ENCODE data around the gene GNAQ. TPM values are rescaled to one million over a fixed set of nuclear protein-coding genes. Genes with fewer than 3 reads are reported as not detected.

GNAQ gene
- total RNA-seq, 2 donors from 2014 or later = 15.8 to 22.1 TPM

DNA sequence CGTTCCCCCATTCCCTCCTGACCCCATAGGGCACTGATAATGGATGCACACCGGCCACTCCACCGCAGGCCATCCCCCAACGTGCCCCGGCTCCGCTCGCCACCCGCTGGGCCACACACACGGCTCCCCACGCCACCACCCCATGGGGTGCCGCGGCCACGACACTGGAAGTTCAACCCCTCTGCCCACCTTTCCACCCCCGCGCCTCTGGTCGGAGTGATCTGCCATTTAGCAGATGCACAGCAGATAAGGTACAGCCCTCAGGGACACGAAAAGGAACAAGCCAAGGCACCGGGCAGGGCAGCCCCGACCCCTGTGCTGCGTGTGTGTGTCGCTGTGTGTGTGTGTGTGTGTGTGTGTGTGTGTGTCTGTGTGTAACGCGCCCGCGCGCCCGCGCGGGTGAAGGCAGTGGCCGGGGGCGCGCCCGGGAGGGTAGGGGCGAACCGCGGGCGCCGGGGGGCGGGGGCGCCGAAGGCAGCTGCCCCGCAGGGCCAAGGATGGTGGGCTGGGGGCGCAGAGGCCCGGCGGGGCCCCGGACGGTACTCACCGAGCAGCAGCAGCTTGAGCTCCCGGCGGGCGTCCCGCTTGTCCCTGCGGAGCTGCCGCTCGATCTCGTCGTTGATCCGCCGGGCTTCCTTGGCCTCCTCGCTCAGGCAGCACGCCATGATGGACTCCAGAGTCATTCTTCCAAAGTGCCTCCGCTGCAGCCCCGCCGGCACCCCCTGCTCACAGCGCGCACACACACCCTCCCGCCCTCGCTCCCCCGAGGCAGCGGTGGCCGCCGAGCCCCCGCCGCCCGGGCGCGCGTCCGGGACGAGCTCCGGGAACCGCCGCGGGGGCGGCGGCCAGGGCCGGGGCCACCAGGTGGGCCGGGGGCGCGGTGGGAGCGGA, 813 bp downstream of the GNAQ start:
- intact Hi-C loops (cut with DNase I) = loop anchor here (10.0 kb wide), 1 partner anchor 56 kb away; no protein-coding TSS in a partner anchor
- H3K27ac ChIP-seq = peak overlapping the region; percentile 86 to 97 (median 96)
- ATAC-seq = peak; percentile 10

DNA sequence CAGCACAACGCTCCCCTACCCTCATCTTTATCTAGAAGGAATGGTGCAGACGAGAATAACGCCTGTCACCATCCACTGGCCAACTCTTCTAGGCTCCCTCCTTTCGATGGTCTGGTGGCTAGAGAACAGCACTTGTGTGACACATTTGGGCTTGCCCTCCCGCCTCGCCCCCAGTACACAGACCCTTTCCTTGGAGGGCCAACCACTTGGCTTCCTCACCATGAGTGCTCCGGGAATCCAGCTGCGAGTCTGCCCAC, 1.4 kb downstream of the GNAQ start:
- peak in 1 of 4 donors; percentile 26 for DNase-seq
- peak overlapping the region; percentile 20 to 39 for H3K4me3 ChIP-seq
- no peaks in the 10 kb centered on the region for H3K36me3 ChIP-seq (replicated peaks in 1 of 2; ENCODE audit: insufficient read depth in 1 of 2, low read depth in 2 of 2)
- peaks cover 40% of the 10 kb centered on the region for H3K4me1 ChIP-seq
- TF ChIP-seq POLR2A (IDR thresholded peaks at IDR 0.05) = no peak
- TF ChIP-seq, protein P1, sequence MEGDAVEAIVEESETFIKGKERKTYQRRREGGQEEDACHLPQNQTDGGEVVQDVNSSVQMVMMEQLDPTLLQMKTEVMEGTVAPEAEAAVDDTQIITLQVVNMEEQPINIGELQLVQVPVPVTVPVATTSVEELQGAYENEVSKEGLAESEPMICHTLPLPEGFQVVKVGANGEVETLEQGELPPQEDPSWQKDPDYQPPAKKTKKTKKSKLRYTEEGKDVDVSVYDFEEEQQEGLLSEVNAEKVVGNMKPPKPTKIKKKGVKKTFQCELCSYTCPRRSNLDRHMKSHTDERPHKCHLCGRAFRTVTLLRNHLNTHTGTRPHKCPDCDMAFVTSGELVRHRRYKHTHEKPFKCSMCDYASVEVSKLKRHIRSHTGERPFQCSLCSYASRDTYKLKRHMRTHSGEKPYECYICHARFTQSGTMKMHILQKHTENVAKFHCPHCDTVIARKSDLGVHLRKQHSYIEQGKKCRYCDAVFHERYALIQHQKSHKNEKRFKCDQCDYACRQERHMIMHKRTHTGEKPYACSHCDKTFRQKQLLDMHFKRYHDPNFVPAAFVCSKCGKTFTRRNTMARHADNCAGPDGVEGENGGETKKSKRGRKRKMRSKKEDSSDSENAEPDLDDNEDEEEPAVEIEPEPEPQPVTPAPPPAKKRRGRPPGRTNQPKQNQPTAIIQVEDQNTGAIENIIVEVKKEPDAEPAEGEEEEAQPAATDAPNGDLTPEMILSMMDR (IDR thresholded peaks at IDR 0.05) = no peak
- WGBS, 2 donors = 0 to 5% methylated on average over 6 to 8 of the region's 8 CpGs
- intact Hi-C loops (cut with DNase I) = loop anchor here (10.0 kb wide), 1 partner anchor 55 kb away; no protein-coding TSS in a partner anchor
- H3K9me3 ChIP-seq = no peaks in the 10 kb centered on the region
- no peaks in the 10 kb centered on the region for H3K27me3 ChIP-seq
- H3K27ac ChIP-seq = peak overlapping the region; percentile 86 to 97 (median 96)
- no peak for ATAC-seq

More for the DNA sequence above, 813 bp downstream of the GNAQ start:
- H3K4me1 ChIP-seq = peaks cover 36% of the 10 kb centered on the region
- DNase-seq = peak; percentile 43 to 71 (median 48)
- no peaks in the 10 kb centered on the region for H3K9me3 ChIP-seq
- peak overlapping the region; percentile 20 to 39 for H3K4me3 ChIP-seq
- no peaks in the 10 kb centered on the region for H3K36me3 ChIP-seq (replicated peaks in 1 of 2; ENCODE audit: insufficient read depth in 1 of 2, low read depth in 2 of 2)
- peak in 2 of 3 donors; percentile 31 to 36 for TF ChIP-seq POLR2A (IDR thresholded peaks at IDR 0.05)
- TF ChIP-seq, protein P1 (IDR thresholded peaks at IDR 0.05) = no peak
- WGBS, 2 donors = 0 to 1% methylated on average over 5 to 74 of the region's 91 CpGs
- H3K27me3 ChIP-seq = no peaks in the 10 kb centered on the region

DNA sequence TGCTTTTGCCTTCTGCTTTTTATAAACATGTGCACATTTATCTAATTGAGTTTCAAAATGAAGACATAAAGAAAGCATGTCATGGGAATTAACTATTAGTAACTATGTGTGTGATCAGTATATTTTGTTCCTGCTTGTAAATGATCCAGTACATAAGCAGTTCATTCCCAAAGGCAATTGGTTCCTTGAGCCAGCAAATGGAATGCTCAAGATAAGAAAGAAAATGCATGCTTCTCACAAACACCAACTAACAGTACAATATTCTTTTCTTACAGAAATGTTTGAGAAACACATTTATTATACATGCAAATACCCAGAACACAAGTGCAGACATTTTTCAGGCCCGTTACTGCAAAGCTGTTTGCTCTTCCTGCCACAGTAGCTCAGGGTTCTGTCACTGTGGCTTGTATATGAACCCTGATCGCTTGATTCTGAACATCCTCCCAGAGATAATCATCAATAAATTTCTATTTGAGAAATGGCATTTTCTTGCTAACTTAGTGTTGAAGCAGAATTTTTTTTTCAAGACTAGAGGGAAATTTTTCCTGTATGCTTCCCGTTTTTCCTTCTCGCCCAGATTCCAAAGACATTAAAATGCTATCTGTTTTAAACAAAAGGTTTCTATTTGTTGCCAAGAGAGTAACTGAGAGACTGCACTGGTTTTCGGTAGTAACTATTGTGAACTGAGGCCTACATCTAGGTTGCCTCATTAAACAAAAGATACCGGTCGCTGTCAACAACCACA, 1.9 kb downstream of the GNAQ start:
- Histone ChIP-seq H3K27me3 (no peaks in the 10 kb centered on the region), H3K4me1 (peaks cover 35% of the 10 kb centered on the region), H3K9me3 (no peaks in the 10 kb centered on the region), H3K27ac (peak overlapping the region; percentile 86 to 97 (median 96)), H3K4me3 (peak overlapping the region; percentile 20 to 39), H3K36me3 (replicated peaks in 1 of 2; ENCODE audit: insufficient read depth in 1 of 2, low read depth in 2 of 2) (no peaks in the 10 kb centered on the region)
- intact Hi-C loops (cut with DNase I) = loop anchor here (10.0 kb wide), 1 partner anchor 55 kb away; no protein-coding TSS in a partner anchor
- no peak for TF ChIP-seq POLR2A (IDR thresholded peaks at IDR 0.05)
- TF ChIP-seq, protein P1 (IDR thresholded peaks at IDR 0.05) = no peak
- WGBS, 2 donors = 2 to 3% methylated on average over 7 of the region's 7 CpGs
- DNase-seq = no peak
- no peak for ATAC-seq

DNA sequence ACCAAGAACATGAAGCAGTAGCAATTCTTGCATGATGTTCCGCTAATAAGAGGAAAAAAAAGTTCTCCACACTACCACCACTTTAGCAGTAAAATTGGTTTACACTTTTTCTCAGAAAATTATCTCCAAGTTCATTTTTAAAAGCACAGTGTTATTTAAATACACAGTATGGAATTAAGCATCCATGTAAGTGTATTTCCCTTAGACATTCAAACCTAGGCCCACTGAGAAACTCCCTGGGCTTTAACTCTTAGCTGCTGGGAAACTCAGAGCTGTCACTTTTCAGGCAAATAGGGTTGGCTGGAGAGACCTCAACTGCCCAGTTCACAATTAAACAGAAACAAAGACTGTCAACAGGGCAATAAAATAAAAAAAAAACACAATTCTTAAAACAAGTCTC, 2.7 kb downstream of the GNAQ start:
- Histone ChIP-seq H3K27ac (peak overlapping the region in 3 of 4 donors; percentile 95 to 97 (median 96)), H3K4me1 (peaks cover 29% of the 10 kb centered on the region), H3K4me3 (no peak overlapping the region), H3K27me3 (no peaks in the 10 kb centered on the region), H3K36me3 (replicated peaks in 1 of 2; ENCODE audit: insufficient read depth in 1 of 2, low read depth in 2 of 2) (no peaks in the 10 kb centered on the region), H3K9me3 (no peaks in the 10 kb centered on the region)
- 61 to 83% methylated on average over 1 of the region's 1 CpG for WGBS, 2 donors
- TF ChIP-seq, protein P1 (IDR thresholded peaks at IDR 0.05) = no peak
- TF ChIP-seq POLR2A (IDR thresholded peaks at IDR 0.05) = no peak
- DNase-seq (no peak), ATAC-seq (no peak)
- intact Hi-C loops (cut with DNase I) = no loop called here

Measured in body of pancreas (tissue), 4 donors.